Gastroesophageal sphincter (tissue), 4 donors: Measurements from ENCODE around the gene CAPN2. TPM values are rescaled to one million over a fixed set of nuclear protein-coding genes. Genes with fewer than 3 reads are reported as not detected.
A peak's percentile ranks its signal among the peaks of the same experiment; 100 is the strongest.

Experiments
- ATAC-seq: fragments of 150-250 bp; one replicate; pipeline ENCODE4 v1.9.1; 2016; ENCODE audit warnings: mild to moderate bottlenecking, moderate library complexity
- H3K27ac ChIP-seq, 4 donors: fragments of 200-600 bp; sonication (generic) in 3 of 4; 1 replicate in 3 of 4; 2 replicates in 1 of 4; pipeline ENCODE4 v1.5.1; 2016 to 2019
- H3K27me3 ChIP-seq: fragments of 200-600 bp; sonication (generic); one replicate; pipeline ENCODE4 v1.5.1; 2019
- H3K36me3 ChIP-seq, 2 donors: fragments of 200-600 bp; sonication (generic); one replicate each; pipeline ENCODE4 v1.5.1; 2019; ENCODE audit warnings: control low read depth in 1 of 2
- H3K4me1 ChIP-seq, 3 donors: fragments of 200-600 bp; sonication (generic); 1 replicate in 2 of 3; 2 replicates in 1 of 3; pipeline ENCODE4 v1.5.1; 2016 to 2019; ENCODE audit warnings: control low read depth in 2 of 3
- H3K4me3 ChIP-seq, 2 donors: fragments of 200-600 bp; sonication (generic); one replicate each; pipeline ENCODE4 v1.5.1; 2019; ENCODE audit warnings: mild to moderate bottlenecking in 1 of 2, moderate library complexity in 1 of 2
- H3K9me3 ChIP-seq, 3 donors: fragments of 200-600 bp; sonication (generic); one replicate each; pipeline ENCODE4 v1.5.1; 2017 to 2019; ENCODE audit warnings: control low read depth in 2 of 3
- EP300 ChIP-seq: sonication (generic); formaldehyde crosslinking; IDR thresholded peaks from one replicate; pipeline ENCODE4 v1.6.1; 2017; ENCODE audit warnings: antibody characterized with exemption, mild to moderate bottlenecking
- POLR2A ChIP-seq, 2 donors: fragments of 450-650 bp; IDR thresholded peaks; one replicate each; pipeline ENCODE4 v1.6.1; 2017; ENCODE audit warnings: antibody characterized with exemption in 2 of 2, mild to moderate bottlenecking in 2 of 2, moderate library complexity in 1 of 2
- POLR2AphosphoS5 ChIP-seq: sonication (generic); formaldehyde crosslinking; IDR thresholded peaks from one replicate; pipeline ENCODE4 v1.6.1; 2017; ENCODE audit warnings: antibody characterized with exemption
- WGBS, 2 donors: methylation state at CpG; one replicate each; pipeline ENCODE4 v1.1.5; 2018; ENCODE audit warnings: low coverage in 1 of 2; 5-methylcytosine and 5-hydroxymethylcytosine counted together
- total RNA-seq, 4 donors: library from RNA; depleted of rRNA; stranded (reverse); fragments of >200 nt; gene quantifications; one replicate each; pipeline ENCODE4 v1.1.0, GENCODE V29; 2016
- TF ChIP-seq, protein P1 (sequence below), 4 experiments: fragments of 200-600 bp in 2 of 4; fragments of 450-650 bp in 2 of 4; sonication (generic) in 1 of 4; IDR thresholded peaks; one replicate each; pipeline ENCODE4 v1.5.1; 2017 to 2019; ENCODE audit warnings: antibody characterized with exemption in 4 of 4, mild to moderate bottlenecking in 2 of 4, moderate library complexity in 2 of 4

CAPN2 gene
- total RNA-seq, 4 donors from 2014 or later = 140 to 174 (median 149) TPM

DNA sequence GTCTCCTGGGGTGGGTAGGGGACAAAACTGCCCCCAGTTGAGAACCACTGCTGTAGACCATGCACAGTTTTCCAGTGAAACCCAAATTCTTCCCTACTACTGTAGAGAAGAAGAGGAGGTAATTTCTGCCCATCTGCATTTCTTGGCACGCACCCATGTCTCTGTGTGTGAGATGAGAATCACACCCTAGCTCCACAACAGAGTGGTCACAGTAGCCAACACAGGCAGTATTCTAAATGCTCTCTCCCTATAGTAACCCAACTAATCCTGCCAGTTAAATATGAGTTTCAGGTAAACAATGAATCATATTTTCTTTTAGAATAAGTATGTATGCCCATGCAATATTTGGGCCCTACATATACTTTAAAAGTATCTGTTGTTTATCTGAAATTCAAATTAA, 1.2 kb upstream of the CAPN2 start:
- H3K27me3 ChIP-seq = no peaks in the 10 kb centered on the region
- H3K4me3 ChIP-seq = no peak overlapping the region
- TF ChIP-seq EP300 (no peak), POLR2AphosphoS5 (no peak), POLR2A (IDR thresholded peaks at IDR 0.05) (no peak)
- TF ChIP-seq, protein P1, sequence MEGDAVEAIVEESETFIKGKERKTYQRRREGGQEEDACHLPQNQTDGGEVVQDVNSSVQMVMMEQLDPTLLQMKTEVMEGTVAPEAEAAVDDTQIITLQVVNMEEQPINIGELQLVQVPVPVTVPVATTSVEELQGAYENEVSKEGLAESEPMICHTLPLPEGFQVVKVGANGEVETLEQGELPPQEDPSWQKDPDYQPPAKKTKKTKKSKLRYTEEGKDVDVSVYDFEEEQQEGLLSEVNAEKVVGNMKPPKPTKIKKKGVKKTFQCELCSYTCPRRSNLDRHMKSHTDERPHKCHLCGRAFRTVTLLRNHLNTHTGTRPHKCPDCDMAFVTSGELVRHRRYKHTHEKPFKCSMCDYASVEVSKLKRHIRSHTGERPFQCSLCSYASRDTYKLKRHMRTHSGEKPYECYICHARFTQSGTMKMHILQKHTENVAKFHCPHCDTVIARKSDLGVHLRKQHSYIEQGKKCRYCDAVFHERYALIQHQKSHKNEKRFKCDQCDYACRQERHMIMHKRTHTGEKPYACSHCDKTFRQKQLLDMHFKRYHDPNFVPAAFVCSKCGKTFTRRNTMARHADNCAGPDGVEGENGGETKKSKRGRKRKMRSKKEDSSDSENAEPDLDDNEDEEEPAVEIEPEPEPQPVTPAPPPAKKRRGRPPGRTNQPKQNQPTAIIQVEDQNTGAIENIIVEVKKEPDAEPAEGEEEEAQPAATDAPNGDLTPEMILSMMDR (IDR thresholded peaks at IDR 0.05) = no peak
- ATAC-seq = no peak
- peaks cover 9 to 74% (median 47%) of the 10 kb centered on the region in 3 donors for H3K4me1 ChIP-seq
- no peaks in the 10 kb centered on the region for H3K9me3 ChIP-seq
- H3K27ac ChIP-seq = peak overlapping the region in 3 of 4 donors; percentile 18 to 98 (median 98)
- 33 to 80% methylated on average over 1 of the region's 1 CpG for WGBS, 2 donors
- no peaks in the 10 kb centered on the region for H3K36me3 ChIP-seq

DNA sequence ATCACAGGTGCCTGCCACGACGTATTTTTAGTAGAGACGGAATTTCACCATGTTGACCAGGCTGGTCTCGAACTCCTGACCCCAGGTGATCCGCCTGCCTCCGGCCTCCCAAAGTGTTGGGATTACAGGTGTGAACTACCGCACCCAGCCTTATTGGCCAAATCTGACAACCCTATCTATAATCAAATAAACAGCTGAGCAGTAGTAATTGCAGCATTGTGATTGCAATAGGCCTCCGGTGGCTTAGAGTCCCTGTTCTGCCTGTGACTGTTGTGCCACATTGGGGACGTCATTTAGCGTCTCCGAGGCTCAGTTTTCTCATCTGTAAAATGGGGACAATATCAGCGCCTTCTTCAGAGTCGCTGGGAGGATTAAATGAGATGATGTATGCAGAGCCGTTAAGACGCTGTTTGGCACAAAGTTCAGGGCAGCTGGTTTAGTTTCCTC, 569 bp upstream of the CAPN2 start:
- H3K36me3 ChIP-seq = no peaks in the 10 kb centered on the region
- H3K9me3 ChIP-seq = no peaks in the 10 kb centered on the region
- 63% methylated on average over 14 of the region's 15 CpGs; no CpG with 5 or more reads in 1 of the 2 donors for WGBS, 2 donors
- TF ChIP-seq EP300 (no peak), POLR2AphosphoS5 (no peak), POLR2A (IDR thresholded peaks at IDR 0.05) (no peak)
- TF ChIP-seq, protein P1 (IDR thresholded peaks at IDR 0.05) = no peak
- peak overlapping the region; percentile 50 to 98 (median 96) for H3K27ac ChIP-seq
- H3K27me3 ChIP-seq = no peaks in the 10 kb centered on the region
- no peak for ATAC-seq
- peak overlapping the region; percentile 51 to 94 for H3K4me3 ChIP-seq
- peaks cover 10 to 74% (median 47%) of the 10 kb centered on the region in 3 donors for H3K4me1 ChIP-seq

DNA sequence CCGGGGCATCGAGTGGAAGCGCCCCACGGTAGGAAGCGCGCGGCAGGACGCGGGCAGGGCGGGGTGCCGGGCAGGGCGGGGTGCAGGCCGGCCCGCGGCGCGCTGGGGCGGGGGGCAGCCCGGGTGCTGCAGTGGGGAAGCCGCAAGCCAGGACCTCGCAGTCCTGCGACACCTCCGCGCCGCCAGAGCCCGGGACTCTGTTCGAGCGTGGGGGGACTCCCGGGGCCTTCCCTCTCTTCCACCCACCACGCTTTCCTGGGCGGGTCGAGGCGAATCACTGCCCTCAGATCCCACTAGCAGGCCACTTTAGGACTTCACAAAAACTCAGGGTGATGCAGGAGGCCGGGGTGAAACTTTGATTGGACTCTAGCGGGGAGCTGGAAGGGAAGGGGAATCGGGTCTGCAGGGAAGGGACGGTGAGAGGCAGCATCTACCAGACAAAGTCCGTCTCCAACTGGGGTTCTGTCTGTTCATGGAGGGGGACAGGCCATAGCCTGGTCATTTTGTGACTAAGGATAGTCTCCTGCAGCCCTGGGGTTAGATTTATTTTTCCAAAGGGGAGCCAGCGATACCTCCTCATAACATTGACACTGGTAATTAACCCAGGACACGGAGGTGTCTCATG, 623 bp downstream of the CAPN2 start:
- peak overlapping the region; percentile 51 to 94 for H3K4me3 ChIP-seq
- TF ChIP-seq, protein P1 (IDR thresholded peaks at IDR 0.05) = no peak
- no peak for TF ChIP-seq POLR2A (IDR thresholded peaks at IDR 0.05)
- no peak for TF ChIP-seq EP300
- TF ChIP-seq POLR2AphosphoS5 = no peak
- H3K4me1 ChIP-seq = peaks cover 10 to 74% (median 45%) of the 10 kb centered on the region in 3 donors
- no peaks in the 10 kb centered on the region for H3K27me3 ChIP-seq
- 0% methylated on average over 5 to 15 of the region's 40 CpGs for WGBS, 2 donors
- H3K9me3 ChIP-seq = no peaks in the 10 kb centered on the region
- peaks cover 0 to 11% of the 10 kb centered on the region in 2 donors for H3K36me3 ChIP-seq
- peak; percentile 53 for ATAC-seq
- peak overlapping the region; percentile 63 to 98 (median 96) for H3K27ac ChIP-seq

DNA sequence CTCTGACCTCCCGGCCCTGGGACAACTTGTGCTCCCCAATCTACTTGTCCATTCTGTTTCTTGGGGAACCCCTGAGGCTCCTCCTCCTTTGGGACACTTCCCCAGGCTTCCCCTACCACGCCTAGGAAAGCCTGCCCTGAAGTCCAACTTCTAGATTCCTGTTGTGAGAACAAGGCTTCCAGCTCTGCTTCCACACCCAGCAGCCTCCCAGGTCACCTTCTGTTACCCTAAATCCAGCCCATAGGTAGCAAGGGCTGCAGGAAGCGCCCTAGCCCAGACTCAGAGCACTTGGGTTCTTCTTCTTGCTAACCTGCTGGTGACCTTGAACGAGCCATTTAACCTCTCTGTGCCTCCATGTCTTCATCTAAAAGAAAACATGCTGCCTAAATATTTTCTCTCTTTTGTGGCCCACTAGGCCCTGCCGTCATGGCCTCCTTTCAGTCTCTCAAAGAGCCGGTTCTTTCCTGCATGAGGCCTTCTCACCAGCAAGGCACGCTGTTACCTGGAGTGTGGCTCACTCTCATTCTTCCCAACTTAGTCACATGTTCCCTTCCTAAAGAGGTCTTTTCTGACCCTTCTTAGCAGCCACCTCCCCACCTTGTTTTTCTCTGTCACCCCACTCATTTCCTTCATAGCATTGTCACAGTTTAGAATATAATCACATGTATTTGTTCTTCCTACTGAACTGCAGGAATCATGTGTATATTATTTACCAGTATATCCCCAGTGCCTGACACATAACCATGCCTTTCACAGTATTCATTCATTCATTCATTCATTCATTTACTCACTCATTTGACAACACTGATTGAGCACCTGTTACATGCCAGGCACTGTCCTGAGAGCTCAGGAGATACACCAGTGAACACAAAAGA, 1.4 kb downstream of the CAPN2 start:
- TF ChIP-seq POLR2A (IDR thresholded peaks at IDR 0.05) = no peak
- TF ChIP-seq, protein P1 (IDR thresholded peaks at IDR 0.05) = no peak
- TF ChIP-seq POLR2AphosphoS5 = no peak
- no peak for TF ChIP-seq EP300
- ATAC-seq = no peak
- no peaks in the 10 kb centered on the region for H3K9me3 ChIP-seq
- peaks cover 0 to 19% of the 10 kb centered on the region in 2 donors for H3K36me3 ChIP-seq
- H3K4me3 ChIP-seq = peak overlapping the region; percentile 51 to 94
- H3K27ac ChIP-seq = peak overlapping the region; percentile 63 to 98 (median 96)
- 27 to 30% methylated on average over 6 of the region's 7 CpGs for WGBS, 2 donors
- peaks cover 10 to 73% (median 45%) of the 10 kb centered on the region in 3 donors for H3K4me1 ChIP-seq
- H3K27me3 ChIP-seq = no peaks in the 10 kb centered on the region
